ENCODE data around the gene MIF.

DNA sequence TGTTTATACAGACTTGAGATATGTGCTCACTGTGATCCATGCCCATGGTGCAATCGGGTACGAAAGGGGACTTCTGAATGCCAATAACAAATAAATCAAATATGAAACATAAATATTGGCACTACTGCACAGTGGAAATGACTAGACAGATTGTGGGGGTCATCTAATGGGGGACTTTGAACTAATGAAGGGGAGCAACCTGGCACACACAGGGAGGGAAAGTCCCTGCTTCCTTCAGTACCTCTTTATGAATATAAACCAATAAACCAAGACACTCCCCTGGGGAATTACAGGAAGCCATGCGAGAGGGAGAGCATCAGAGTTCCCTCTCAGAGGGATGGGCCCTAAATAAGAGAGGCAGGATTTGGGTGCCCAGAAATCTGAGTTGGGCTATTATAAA lies 21.1 kb downstream of the MIF start:
- TF ChIP-seq, protein P1, sequence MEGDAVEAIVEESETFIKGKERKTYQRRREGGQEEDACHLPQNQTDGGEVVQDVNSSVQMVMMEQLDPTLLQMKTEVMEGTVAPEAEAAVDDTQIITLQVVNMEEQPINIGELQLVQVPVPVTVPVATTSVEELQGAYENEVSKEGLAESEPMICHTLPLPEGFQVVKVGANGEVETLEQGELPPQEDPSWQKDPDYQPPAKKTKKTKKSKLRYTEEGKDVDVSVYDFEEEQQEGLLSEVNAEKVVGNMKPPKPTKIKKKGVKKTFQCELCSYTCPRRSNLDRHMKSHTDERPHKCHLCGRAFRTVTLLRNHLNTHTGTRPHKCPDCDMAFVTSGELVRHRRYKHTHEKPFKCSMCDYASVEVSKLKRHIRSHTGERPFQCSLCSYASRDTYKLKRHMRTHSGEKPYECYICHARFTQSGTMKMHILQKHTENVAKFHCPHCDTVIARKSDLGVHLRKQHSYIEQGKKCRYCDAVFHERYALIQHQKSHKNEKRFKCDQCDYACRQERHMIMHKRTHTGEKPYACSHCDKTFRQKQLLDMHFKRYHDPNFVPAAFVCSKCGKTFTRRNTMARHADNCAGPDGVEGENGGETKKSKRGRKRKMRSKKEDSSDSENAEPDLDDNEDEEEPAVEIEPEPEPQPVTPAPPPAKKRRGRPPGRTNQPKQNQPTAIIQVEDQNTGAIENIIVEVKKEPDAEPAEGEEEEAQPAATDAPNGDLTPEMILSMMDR (IDR thresholded peaks at IDR 0.05): no peak
- TF ChIP-seq POLR2A (IDR thresholded peaks at IDR 0.05): no peak
